Measurements from ENCODE around the gene PIK3AP1. TPM values are rescaled to one million over a fixed set of nuclear protein-coding genes. Genes with fewer than 3 reads are reported as not detected.

PIK3AP1 gene
- total and polyA plus RNA-seq, 10 of the 15 experiments (the other 5 are each of a cell fraction or from before 2014, with no cell fraction given) = 26.2 to 306 (median 119) TPM

DNA sequence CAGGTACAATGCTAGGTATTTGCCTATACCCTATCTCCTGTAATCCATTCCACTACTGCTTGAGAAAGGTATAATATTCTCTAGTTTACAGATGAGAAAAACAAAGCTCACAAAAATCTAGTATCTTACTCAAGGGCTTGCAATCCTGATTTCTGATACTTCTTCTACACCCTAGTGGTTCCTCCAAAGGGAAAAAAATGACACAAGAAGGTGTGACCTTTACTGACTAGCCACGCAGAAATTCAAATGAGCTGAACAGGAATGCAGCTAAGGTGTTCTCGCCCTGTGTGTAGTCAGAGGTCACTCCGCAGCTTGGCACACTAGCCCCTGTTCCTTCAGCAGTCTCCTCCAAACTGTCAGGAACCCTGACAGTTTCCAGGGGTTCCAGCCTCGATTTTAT, 74.0 kb downstream of the PIK3AP1 start:
- Histone ChIP-seq H3K9me3 (replicated peaks; ENCODE audit: control insufficient read depth, insufficient read depth, low read length) (no peaks in the 10 kb centered on the region), H4K20me1 (ENCODE audit: control insufficient read depth, insufficient read depth) (no peaks in the 10 kb centered on the region), H3K4me2 (ENCODE audit: control insufficient read depth, insufficient read depth) (no peak overlapping the region; the same call in 1 of the 2 replicates), H3K4me1 (ENCODE audit: control insufficient read depth, insufficient read depth, low read length) (peaks cover 48% of the 10 kb centered on the region), H3K27ac (ENCODE audit: control insufficient read depth, insufficient read depth) (peak overlapping the region; percentile 66; the same call in 1 of the 2 replicates), H3K36me3 (ENCODE audit: control insufficient read depth in 2 of 2, insufficient read depth in 2 of 2, low read length in 1 of 2) (peaks cover 41 to 70% of the 10 kb centered on the region in 2 experiments), H2AFZ (ENCODE audit: control insufficient read depth, low read depth, low read length) (no peak overlapping the region), H3K9ac (ENCODE audit: control insufficient read depth, insufficient read depth, low read length) (no peak overlapping the region), H3K27me3 (replicated peaks in 1 of 2; ENCODE audit: control insufficient read depth in 2 of 2, insufficient read depth in 2 of 2, low read length in 1 of 2) (no peaks in the 10 kb centered on the region), H3K79me2 (ENCODE audit: control insufficient read depth, insufficient read depth, low read length) (no peaks in the 10 kb centered on the region; the same call in 1 of the 2 replicates), H3K4me3 (no peak overlapping the region)
- ChIA-PET RAD21 (ENCODE audit: unreplicated experiment) (interaction anchor here (0.7 to 5.0 kb wide), 7 partner anchors 27 to 255 kb away, joined by 3 to 33 read pairs (median 4); no protein-coding TSS in a partner anchor), SMC1A (ENCODE audit: uncharacterized antibody, unreplicated experiment) (interaction anchor here (0.7 to 5.8 kb wide), 16 partner anchors 18 to 371 kb away, joined by 3 to 35 read pairs (median 6); no protein-coding TSS in a partner anchor), CTCF (interaction anchor here (0.8 to 4.2 kb wide), 10 partner anchors 23 to 101 kb away, joined by 3 to 33 read pairs (median 6); partner anchors contain the start of gene PIK3AP1), POLR2A (interaction anchor here (0.5 to 4.9 kb wide), 6 partner anchors 26 to 230 kb away, joined by 3 to 25 read pairs (median 4); no protein-coding TSS in a partner anchor)
- DNase-seq (ENCODE audit: low read depth, low spot score) = no peak
- no peak for ATAC-seq
- intact Hi-C loops (cut with micrococcal nuclease; ENCODE audit: unreplicated experiment) = loop anchor here (10.0 kb wide), 1 partner anchor 378 kb away; no protein-coding TSS in a partner anchor
- in situ Hi-C loops (cut with MboI) = loop anchor here (5.0 to 10.0 kb wide), 2 partner anchors 68 to 181 kb away; no protein-coding TSS in a partner anchor
- TF ChIP-seq EZH2 (IDR thresholded peaks at IDR 0.05; ENCODE audit: borderline replicate concordance, control insufficient read depth, low read depth, low read length) (no peak), MXI1 (IDR thresholded peaks at IDR 0.05; ENCODE audit: low read depth, low read length) (no peak), KAT2A (conservative IDR thresholded peaks at IDR 0.05; ENCODE audit: control insufficient read depth, low read depth, low read length) (no peak), BMI1 (IDR thresholded peaks at IDR 0.05; ENCODE audit: borderline replicate concordance) (no peak), ESRRA (IDR thresholded peaks at IDR 0.05; ENCODE audit: low read length) (no peak)
- TF ChIP-seq, protein P1, sequence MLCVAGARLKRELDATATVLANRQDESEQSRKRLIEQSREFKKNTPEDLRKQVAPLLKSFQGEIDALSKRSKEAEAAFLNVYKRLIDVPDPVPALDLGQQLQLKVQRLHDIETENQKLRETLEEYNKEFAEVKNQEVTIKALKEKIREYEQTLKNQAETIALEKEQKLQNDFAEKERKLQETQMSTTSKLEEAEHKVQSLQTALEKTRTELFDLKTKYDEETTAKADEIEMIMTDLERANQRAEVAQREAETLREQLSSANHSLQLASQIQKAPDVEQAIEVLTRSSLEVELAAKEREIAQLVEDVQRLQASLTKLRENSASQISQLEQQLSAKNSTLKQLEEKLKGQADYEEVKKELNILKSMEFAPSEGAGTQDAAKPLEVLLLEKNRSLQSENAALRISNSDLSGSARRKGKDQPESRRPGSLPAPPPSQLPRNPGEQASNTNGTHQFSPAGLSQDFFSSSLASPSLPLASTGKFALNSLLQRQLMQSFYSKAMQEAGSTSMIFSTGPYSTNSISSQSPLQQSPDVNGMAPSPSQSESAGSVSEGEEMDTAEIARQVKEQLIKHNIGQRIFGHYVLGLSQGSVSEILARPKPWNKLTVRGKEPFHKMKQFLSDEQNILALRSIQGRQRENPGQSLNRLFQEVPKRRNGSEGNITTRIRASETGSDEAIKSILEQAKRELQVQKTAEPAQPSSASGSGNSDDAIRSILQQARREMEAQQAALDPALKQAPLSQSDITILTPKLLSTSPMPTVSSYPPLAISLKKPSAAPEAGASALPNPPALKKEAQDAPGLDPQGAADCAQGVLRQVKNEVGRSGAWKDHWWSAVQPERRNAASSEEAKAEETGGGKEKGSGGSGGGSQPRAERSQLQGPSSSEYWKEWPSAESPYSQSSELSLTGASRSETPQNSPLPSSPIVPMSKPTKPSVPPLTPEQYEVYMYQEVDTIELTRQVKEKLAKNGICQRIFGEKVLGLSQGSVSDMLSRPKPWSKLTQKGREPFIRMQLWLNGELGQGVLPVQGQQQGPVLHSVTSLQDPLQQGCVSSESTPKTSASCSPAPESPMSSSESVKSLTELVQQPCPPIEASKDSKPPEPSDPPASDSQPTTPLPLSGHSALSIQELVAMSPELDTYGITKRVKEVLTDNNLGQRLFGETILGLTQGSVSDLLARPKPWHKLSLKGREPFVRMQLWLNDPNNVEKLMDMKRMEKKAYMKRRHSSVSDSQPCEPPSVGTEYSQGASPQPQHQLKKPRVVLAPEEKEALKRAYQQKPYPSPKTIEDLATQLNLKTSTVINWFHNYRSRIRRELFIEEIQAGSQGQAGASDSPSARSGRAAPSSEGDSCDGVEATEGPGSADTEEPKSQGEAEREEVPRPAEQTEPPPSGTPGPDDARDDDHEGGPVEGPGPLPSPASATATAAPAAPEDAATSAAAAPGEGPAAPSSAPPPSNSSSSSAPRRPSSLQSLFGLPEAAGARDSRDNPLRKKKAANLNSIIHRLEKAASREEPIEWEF (IDR thresholded peaks at IDR 0.05; ENCODE audit: insufficient replicate concordance, low read depth, low read length) = no peak
- no peak for FAIRE-seq
- BruUV-seq (replicated peaks) = no TSS peak
- WGBS (ENCODE audit: insufficient coverage, insufficient replicate concordance, low lambda C conversion rate, missing lambda C conversion rate) = 72% methylated on average over 4 of the region's 4 CpGs

All from GM12878 (cell line).